ENCODE measurements around the gene COL23A1.

The COL23A1 gene

GRCh38 chr5:178460174-178460573 lies 130.0 kb downstream of the COL23A1 start:
- DNase-seq (ENCODE audit: low spot score), result no peak

- DNase-seq (ENCODE audit: low spot score), result no peak
These were observed 132.1 kb downstream of the COL23A1 start for GRCh38 chr5:178458140-178458539.

- no peak for DNase-seq (ENCODE audit: low spot score)
These were observed 132.7 kb downstream of the COL23A1 start for GRCh38 chr5:178457471-178457870.

- DNase-seq (ENCODE audit: low spot score), result no peak
These were observed 134.7 kb downstream of the COL23A1 start for GRCh38 chr5:178455480-178455835.

- DNase-seq (ENCODE audit: low spot score), result no peak
These were observed 135.2 kb downstream of the COL23A1 start for GRCh38 chr5:178454821-178455479.

- no peak for DNase-seq (ENCODE audit: low spot score)
These were observed 135.9 kb downstream of the COL23A1 start for GRCh38 chr5:178454303-178454702.

- DNase-seq (ENCODE audit: low spot score), result no peak
These were observed 137.0 kb downstream of the COL23A1 start for GRCh38 chr5:178453224-178453623.

- no peak for DNase-seq (ENCODE audit: low spot score)
These were observed 139.8 kb downstream of the COL23A1 start for GRCh38 chr5:178450121-178451028.

GRCh38 chr5:178449163-178450070 lies 140.8 kb downstream of the COL23A1 start:
- DNase-seq (ENCODE audit: low spot score), result no peak

GRCh38 chr5:178445534-178445933 lies 144.7 kb downstream of the COL23A1 start:
- DNase-seq (ENCODE audit: low spot score), result no peak

GRCh38 chr5:178442405-178443257 lies 147.6 kb downstream of the COL23A1 start:
- DNase-seq (ENCODE audit: low spot score), result no peak

- DNase-seq (ENCODE audit: low spot score), result no peak
These were observed 148.5 kb downstream of the COL23A1 start for GRCh38 chr5:178441486-178442270.

- no peak for DNase-seq (ENCODE audit: low spot score)
These were observed 150.0 kb downstream of the COL23A1 start for GRCh38 chr5:178440181-178440580.

GRCh38 chr5:178439493-178440180 lies 150.6 kb downstream of the COL23A1 start:
- DNase-seq (ENCODE audit: low spot score), result no peak

- no peak for DNase-seq (ENCODE audit: low spot score)
These were observed 151.4 kb downstream of the COL23A1 start for GRCh38 chr5:178438796-178439195.

- DNase-seq (ENCODE audit: low spot score), result no peak
These were observed 152.7 kb downstream of the COL23A1 start for GRCh38 chr5:178437386-178438075.

- no peak for DNase-seq (ENCODE audit: low spot score)
These were observed 153.8 kb downstream of the COL23A1 start for GRCh38 chr5:178436326-178436940.

- no peak for DNase-seq (ENCODE audit: low spot score)
These were observed 154.6 kb downstream of the COL23A1 start for GRCh38 chr5:178435321-178436238.

Measured in HuH-7.5 (cell line).